ENCODE measurements around the gene CAPN9.

GRCh38 chr1:230701434-230701833 lies 45.8 kb upstream of the CAPN9 start:
- no peak for TF ChIP-seq CTCF (IDR thresholded peaks at IDR 0.05)
- TF ChIP-seq POLR2A (IDR thresholded peaks at IDR 0.05), result no peak

Data from thyroid gland (tissue), 4 donors.